GM04503 (cell line): ENCODE data around the gene SGO2.
"Not testable (repeated sequence)": the region's sequence is repeated elsewhere in the genome, so short reads cannot be mapped to it uniquely, and the experiment has no call there.

Experiments used
- DNase-seq: peaks from one replicate; pipeline ENCODE4 v3.0.0-alpha.2; 2012; ENCODE audit warnings: low read depth

SGO2 gene

DNA sequence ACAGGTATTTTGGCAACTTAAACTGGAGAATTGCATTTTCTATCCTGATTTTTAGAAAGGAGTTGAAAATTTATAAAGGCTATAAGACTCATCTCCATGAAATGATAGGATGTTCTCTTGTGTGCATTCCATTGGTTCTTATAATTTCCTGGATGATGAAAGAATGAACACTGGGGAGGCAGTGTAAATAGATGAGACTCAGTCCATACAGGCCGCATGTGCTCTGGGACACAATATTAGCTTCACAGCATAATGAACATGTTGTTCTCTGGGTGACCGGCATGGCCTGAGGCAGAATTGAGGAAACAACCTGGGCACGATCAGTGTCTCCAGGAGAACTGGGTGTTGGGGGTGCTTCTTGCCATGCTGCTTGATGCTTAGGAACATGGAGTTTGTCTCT lies 98.7 kb downstream of the SGO2 start:
- DNase-seq = no peak

- no peak for DNase-seq
These were observed 99.3 kb downstream of the SGO2 start for GRCh38 chr2:200625282-200625681.

DNA sequence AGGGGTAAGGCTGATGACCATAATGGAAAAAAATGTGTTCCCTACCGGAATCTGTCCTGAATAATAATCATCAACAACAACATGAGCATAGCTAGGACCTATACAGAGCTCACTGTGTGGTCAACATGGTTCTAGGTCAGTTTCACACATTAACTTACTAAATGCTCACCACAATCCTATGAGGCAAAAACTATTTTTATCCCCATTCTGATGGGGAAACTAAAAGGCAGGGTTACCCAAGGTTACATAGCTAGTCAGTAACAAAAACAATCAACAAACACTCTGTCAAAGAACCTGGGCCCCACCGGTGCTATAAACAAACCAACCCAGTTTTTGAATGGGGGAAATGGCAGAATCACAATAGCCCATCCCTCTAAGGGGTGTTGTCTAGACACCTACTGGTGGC lies 100.0 kb downstream of the SGO2 start:
- DNase-seq = no peak

DNA sequence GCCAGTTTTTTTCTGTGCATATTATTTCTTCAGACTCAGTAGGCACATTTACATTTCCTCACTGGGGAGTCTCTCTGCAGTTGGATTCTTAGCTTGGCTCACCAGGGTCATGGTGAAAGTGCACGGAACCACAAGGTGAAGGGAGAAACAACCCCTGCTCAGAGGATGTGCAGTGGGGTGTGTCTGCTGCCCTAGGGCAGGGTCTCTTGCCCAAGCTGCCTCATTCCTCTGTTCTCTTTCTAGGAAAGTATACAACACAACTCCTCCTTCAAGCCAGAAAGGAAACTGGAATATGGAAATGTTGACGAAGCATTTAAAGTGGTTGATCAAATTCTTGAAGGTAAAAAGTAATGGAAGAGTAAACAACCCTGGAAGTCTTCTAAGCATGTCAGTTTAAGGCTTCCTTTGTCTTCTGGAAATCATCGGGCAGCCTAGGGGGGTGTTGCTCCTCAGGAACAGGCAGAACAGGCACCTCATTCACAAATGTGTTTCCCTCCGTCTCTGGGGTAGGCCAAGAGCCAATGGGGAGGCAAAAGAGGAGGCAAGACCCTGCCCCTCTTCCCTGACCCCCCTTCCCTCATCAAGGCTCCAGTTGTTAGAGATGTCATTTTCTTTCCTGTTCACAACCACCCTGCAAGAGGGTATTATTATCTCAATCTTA lies 101.2 kb downstream of the SGO2 start:
- DNase-seq = no peak

- DNase-seq = not testable (repeated sequence)
These were observed 102.5 kb downstream of the SGO2 start for GRCh38 chr2:200628461-200628860.

DNA sequence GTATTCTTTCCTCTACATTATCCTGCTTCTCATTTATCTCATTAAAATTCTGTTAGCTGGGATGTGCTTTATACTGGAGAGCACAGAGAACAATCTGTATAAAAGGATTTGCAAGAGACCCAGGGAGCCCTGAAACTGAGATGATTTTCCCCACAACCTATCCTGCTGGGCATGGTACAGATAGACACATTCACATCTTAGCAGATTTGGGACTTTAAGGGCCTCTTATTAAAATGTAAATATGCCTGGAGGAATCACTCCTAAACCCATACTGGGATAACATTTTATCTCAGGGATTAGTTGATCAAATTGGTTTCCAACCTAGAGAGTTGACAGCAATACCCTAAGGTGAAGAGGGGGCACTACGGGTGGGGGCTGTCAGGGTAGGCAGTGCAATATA lies 105.3 kb downstream of the SGO2 start:
- DNase-seq = no peak
